Endodermal cell (in vitro differentiated cells): Measurements from ENCODE around the gene MROH2A. TPM values are rescaled to one million over a fixed set of nuclear protein-coding genes. Genes with fewer than 3 reads are reported as not detected.
A peak's percentile ranks its signal among the peaks of the same experiment; 100 is the strongest.

Experiments used
- DNase-seq: peaks from one replicate; pipeline ENCODE4 v3.0.0-alpha.2; 2017
- H3K27ac ChIP-seq: 2 replicates; pipeline ENCODE4 v1.5.1; 2013; ENCODE audit warnings: mild to moderate bottlenecking, low read depth, low read length, moderate library complexity
- H3K27me3 ChIP-seq: 2 replicates; pipeline ENCODE4 v1.6.1; 2013; ENCODE audit warnings: mild to moderate bottlenecking, low read length, moderate library complexity; ENCODE audit not compliant: insufficient read depth, control insufficient read depth, poor library complexity, severe bottlenecking
- H3K36me3 ChIP-seq: 2 replicates; pipeline ENCODE4 v1.7.0; 2013; ENCODE audit warnings: mild to moderate bottlenecking, low read length, moderate library complexity; ENCODE audit not compliant: control insufficient read depth, insufficient read depth
- H3K4me1 ChIP-seq: one replicate; pipeline ENCODE4 v1.7.0; 2013; ENCODE audit warnings: low read length; ENCODE audit not compliant: control insufficient read depth, insufficient read depth
- H3K4me3 ChIP-seq: 2 replicates; pipeline ENCODE4 v1.5.1; 2013; ENCODE audit warnings: mild to moderate bottlenecking, low read length, moderate library complexity
- H3K9ac ChIP-seq: 2 replicates; pipeline ENCODE4 v1.6.1; 2013; ENCODE audit warnings: mild to moderate bottlenecking, low read length, moderate library complexity; ENCODE audit not compliant: poor library complexity, severe bottlenecking; ENCODE audit errors: extremely low read depth
- H3K9me3 ChIP-seq: 2 replicates; pipeline ENCODE4 v1.6.1; 2013; ENCODE audit warnings: mild to moderate bottlenecking, low read length, moderate library complexity; ENCODE audit not compliant: control insufficient read depth
- H3K27ac Mint-ChIP-seq: 2 replicates; pipeline ENCODE4 v1.8.0; 2020; ENCODE audit warnings: mixed read lengths
- H3K27me3 Mint-ChIP-seq: 2 replicates; pipeline ENCODE4 v1.8.0; 2021; ENCODE audit warnings: mild to moderate bottlenecking, mixed read lengths; ENCODE audit not compliant: insufficient read depth
- H3K36me3 Mint-ChIP-seq: 2 replicates; pipeline ENCODE4 v1.8.0; 2020; ENCODE audit warnings: low read depth, mixed read lengths
- H3K4me1 Mint-ChIP-seq: 2 replicates; pipeline ENCODE4 v1.8.0; 2020; ENCODE audit warnings: mixed read lengths
- H3K4me3 Mint-ChIP-seq: 2 replicates; pipeline ENCODE4 v1.8.0; 2020; ENCODE audit warnings: mild to moderate bottlenecking, moderate library complexity, mixed read lengths
- H3K9me3 Mint-ChIP-seq: 2 replicates; pipeline ENCODE4 v1.8.0; 2020; ENCODE audit warnings: mild to moderate bottlenecking, mixed read lengths
- WGBS, 2 experiments: methylation state at CpG; one replicate each; pipeline versions ENCODE4 v1.1.5 to v1.1.7; 2013; ENCODE audit warnings: missing lambda C conversion rate in 2 of 2, mixed read lengths in 1 of 2; ENCODE audit not compliant: insufficient coverage in 1 of 2, insufficient read length in 1 of 2; 5-methylcytosine and 5-hydroxymethylcytosine counted together
- total RNA-seq, 2 donors: library from RNA; stranded (reverse); fragmentation: NEBNext Ultra II Directional in 1 of 2; extraction: Animal tissue kit (Norgen Biotek cat#: 25700) in 1 of 2; gene quantifications; 2 replicates in 1 of 2; 3 replicates in 1 of 2; pipeline ENCODE4 v1.2.1, GENCODE V29; 2021
- TF ChIP-seq, protein P1 (sequence below): fragments of 200-600 bp; sonication (generic); conservative IDR thresholded peaks from 2 replicates; pipeline ENCODE4 v1.5.0; 2021; ENCODE audit warnings: antibody characterized with exemption, mild to moderate bottlenecking

The MROH2A gene
- total RNA-seq, 2 donors from 2014 or later = not detected

- TF ChIP-seq, protein P1, sequence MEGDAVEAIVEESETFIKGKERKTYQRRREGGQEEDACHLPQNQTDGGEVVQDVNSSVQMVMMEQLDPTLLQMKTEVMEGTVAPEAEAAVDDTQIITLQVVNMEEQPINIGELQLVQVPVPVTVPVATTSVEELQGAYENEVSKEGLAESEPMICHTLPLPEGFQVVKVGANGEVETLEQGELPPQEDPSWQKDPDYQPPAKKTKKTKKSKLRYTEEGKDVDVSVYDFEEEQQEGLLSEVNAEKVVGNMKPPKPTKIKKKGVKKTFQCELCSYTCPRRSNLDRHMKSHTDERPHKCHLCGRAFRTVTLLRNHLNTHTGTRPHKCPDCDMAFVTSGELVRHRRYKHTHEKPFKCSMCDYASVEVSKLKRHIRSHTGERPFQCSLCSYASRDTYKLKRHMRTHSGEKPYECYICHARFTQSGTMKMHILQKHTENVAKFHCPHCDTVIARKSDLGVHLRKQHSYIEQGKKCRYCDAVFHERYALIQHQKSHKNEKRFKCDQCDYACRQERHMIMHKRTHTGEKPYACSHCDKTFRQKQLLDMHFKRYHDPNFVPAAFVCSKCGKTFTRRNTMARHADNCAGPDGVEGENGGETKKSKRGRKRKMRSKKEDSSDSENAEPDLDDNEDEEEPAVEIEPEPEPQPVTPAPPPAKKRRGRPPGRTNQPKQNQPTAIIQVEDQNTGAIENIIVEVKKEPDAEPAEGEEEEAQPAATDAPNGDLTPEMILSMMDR = no peak
- H3K4me1 Mint-ChIP-seq = no peaks in the 10 kb centered on the region
- Histone ChIP-seq H3K9me3 (no peaks in the 10 kb centered on the region), H3K27me3 (no peaks in the 10 kb centered on the region), H3K4me1 (no peaks in the 10 kb centered on the region), H3K9ac (no peak overlapping the region), H3K4me3 (no peak overlapping the region), H3K36me3 (no peaks in the 10 kb centered on the region), H3K27ac (no peak overlapping the region)
- WGBS, 2 experiments = 78 to 89% methylated on average over 2 to 4 of the region's 4 CpGs
- no peak overlapping the region for H3K27ac Mint-ChIP-seq
- peak; percentile 20 for DNase-seq
- no peak overlapping the region for H3K4me3 Mint-ChIP-seq
- peaks cover 2% of the 10 kb centered on the region for H3K9me3 Mint-ChIP-seq
- H3K36me3 Mint-ChIP-seq = no peaks in the 10 kb centered on the region
- H3K27me3 Mint-ChIP-seq = peaks cover 8% of the 10 kb centered on the region
Observed at GRCh38 chr2:233811087-233811486, 33.0 kb downstream of the MROH2A start.

DNA sequence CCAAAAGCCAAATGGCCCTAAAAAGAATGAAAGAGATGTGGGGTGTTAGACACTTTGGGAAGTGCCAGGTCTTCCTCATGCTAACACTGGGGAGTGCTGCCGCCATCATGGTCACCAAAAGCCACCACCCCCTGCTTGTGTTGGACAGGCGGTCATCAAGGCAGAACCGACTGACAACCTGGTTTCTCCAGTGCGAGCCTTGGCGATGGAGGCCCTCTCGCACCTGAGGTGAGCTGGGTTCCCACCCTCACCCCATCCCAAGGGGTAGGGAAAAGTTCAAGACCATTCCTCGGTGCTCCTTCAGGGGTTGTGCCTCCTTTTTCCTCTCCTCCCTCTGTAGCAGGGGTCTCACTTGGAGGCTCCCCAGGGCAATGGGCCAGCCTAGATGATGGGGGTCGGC, 33.6 kb downstream of the MROH2A start:
- Mint-ChIP-seq H3K4me3 (no peak overlapping the region), H3K27ac (no peak overlapping the region), H3K27me3 (peaks cover 8% of the 10 kb centered on the region), H3K36me3 (no peaks in the 10 kb centered on the region), H3K4me1 (no peaks in the 10 kb centered on the region), H3K9me3 (no peaks in the 10 kb centered on the region)
- H3K36me3 ChIP-seq = no peaks in the 10 kb centered on the region
- no peaks in the 10 kb centered on the region for H3K4me1 ChIP-seq
- no peak overlapping the region for H3K4me3 ChIP-seq
- no peaks in the 10 kb centered on the region for H3K9me3 ChIP-seq
- 94% methylated on average over 3 to 8 of the region's 8 CpGs for WGBS, 2 experiments
- no peaks in the 10 kb centered on the region for H3K27me3 ChIP-seq
- no peak overlapping the region for H3K9ac ChIP-seq
- peak; percentile 2 for DNase-seq
- H3K27ac ChIP-seq = no peak overlapping the region
- TF ChIP-seq, protein P1 = no peak

DNA sequence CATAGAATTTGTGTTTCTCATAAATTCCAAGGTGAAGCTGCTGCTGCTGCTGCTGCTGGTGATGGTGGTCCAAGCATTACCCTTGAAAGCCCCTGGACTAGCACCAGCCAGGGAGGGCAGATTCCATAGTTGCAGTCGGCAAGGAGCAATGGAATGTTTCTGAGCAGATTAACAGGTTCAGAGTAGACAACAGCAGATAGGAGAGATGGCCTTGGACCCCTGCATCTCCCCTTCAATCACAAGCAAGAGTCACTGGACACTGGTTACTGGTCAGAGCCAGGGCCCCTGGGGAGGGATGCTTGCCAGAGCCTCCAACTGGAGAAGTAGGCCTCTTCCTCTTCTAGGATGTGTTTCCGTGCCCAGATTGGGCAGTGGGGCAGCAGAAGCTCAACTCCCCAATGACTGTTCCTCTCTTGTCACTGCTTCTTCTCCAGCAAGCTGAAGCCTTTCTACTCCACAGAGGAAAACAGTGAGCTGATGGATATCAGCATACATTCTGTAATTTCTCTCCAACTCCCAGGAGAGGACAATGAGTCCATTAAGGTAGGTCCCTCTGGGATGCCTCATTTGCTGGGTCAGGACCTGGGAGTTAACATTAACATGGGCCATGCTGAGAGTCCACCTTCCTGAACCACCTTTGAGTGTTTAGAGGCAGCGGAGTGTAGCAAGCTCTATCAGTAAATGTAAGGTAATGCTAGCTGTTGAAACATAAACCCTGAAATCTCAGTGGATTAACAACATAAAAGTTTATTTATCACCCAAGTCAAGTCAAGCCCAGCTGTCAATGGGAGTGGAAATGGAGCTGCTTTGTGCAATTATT, 35.3 kb downstream of the MROH2A start:
- Mint-ChIP-seq H3K36me3 (no peaks in the 10 kb centered on the region), H3K4me3 (no peak overlapping the region), H3K27me3 (peaks cover 8% of the 10 kb centered on the region), H3K27ac (no peak overlapping the region), H3K4me1 (no peaks in the 10 kb centered on the region), H3K9me3 (no peaks in the 10 kb centered on the region)
- Histone ChIP-seq H3K4me3 (no peak overlapping the region), H3K9ac (no peak overlapping the region), H3K9me3 (no peaks in the 10 kb centered on the region), H3K4me1 (no peaks in the 10 kb centered on the region), H3K27me3 (no peaks in the 10 kb centered on the region), H3K36me3 (no peaks in the 10 kb centered on the region), H3K27ac (no peak overlapping the region)
- TF ChIP-seq, protein P1 = no peak
- WGBS, 2 experiments = 92 to 100% methylated on average over 3 of the region's 3 CpGs
- DNase-seq = peak; percentile 13
